ENCODE measurements around the gene TRIM33. TPM values are rescaled to one million over a fixed set of nuclear protein-coding genes. Genes with fewer than 3 reads are reported as not detected.

The TRIM33 gene
- total and polyA plus RNA-seq, 12 donors: 3.5 to 28.7 (median 20.0) TPM

DNA sequence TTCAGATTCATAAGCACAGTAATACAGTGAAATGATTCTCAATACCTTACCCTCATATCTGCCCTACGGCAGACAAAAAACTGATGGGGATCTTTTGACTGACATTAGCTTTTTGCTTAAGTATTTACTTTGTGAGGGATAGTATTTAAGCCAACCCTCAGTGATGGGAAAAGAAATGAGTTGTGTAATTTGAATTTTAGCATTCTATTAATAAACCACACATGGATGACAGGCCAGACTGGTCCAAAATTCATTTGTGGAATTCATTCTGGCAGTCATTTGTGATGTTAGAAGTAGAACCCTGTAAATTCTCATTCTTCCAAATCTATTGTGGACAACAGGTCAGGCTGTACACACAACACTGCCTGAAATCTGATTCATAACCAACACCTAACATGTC, 14.9 kb downstream of the TRIM33 start:
- TF ChIP-seq, protein P1, sequence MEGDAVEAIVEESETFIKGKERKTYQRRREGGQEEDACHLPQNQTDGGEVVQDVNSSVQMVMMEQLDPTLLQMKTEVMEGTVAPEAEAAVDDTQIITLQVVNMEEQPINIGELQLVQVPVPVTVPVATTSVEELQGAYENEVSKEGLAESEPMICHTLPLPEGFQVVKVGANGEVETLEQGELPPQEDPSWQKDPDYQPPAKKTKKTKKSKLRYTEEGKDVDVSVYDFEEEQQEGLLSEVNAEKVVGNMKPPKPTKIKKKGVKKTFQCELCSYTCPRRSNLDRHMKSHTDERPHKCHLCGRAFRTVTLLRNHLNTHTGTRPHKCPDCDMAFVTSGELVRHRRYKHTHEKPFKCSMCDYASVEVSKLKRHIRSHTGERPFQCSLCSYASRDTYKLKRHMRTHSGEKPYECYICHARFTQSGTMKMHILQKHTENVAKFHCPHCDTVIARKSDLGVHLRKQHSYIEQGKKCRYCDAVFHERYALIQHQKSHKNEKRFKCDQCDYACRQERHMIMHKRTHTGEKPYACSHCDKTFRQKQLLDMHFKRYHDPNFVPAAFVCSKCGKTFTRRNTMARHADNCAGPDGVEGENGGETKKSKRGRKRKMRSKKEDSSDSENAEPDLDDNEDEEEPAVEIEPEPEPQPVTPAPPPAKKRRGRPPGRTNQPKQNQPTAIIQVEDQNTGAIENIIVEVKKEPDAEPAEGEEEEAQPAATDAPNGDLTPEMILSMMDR (IDR thresholded peaks at IDR 0.05): no peak
- no peak overlapping the region for H3K4me3 ChIP-seq
- peaks cover 0 to 20% (median 3%) of the 10 kb centered on the region in 11 donors for H3K9me3 ChIP-seq
- 30 to 53% methylated on average over 1 of the region's 1 CpG for WGBS, 2 donors
- H3K27ac ChIP-seq: peak overlapping the region in 1 of 10 donors; percentile 1
- DNase-seq (no peak), ATAC-seq (peak in 3 of 8 donors; percentile 25 to 41 (median 37))
- no peaks in the 10 kb centered on the region for H3K27me3 ChIP-seq
- peaks cover 0 to 30% (median 24%) of the 10 kb centered on the region in 9 donors for H3K4me1 ChIP-seq
- H3K36me3 ChIP-seq: peaks cover 0 to 6% (median 0%) of the 10 kb centered on the region in 9 donors
- intact Hi-C loops (cut with DNase I): no loop called here

DNA sequence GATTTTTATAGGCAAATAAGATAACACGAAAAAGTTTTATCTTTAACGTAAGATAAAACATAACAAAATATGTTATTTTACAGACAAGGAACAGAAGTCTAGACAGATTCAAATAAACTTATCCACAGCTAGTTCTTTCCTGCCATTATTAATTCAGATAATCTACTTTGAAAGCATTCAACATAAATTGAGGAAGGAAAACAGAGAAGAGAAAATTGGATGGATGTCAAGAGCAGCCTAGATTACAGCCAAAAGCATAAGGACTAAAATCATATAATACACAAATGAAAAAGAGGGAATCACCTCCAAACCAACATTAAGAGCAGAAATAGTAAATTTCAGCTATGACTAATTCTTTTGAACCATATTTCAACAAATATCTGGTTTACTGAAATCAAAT, 15.5 kb downstream of the TRIM33 start:
- Histone ChIP-seq H3K9me3 (peaks cover 0 to 25% (median 4%) of the 10 kb centered on the region in 11 donors), H3K36me3 (peaks cover 0 to 8% (median 0%) of the 10 kb centered on the region in 9 donors), H3K27me3 (no peaks in the 10 kb centered on the region), H3K27ac (peak overlapping the region in 1 of 10 donors; percentile 1), H3K4me3 (no peak overlapping the region), H3K4me1 (peaks cover 0 to 30% (median 25%) of the 10 kb centered on the region in 9 donors)
- TF ChIP-seq, protein P1 (IDR thresholded peaks at IDR 0.05): no peak
- intact Hi-C loops (cut with DNase I): no loop called here
- 24 to 47% methylated on average over 2 of the region's 2 CpGs for WGBS, 2 donors
- DNase-seq: no peak
- no peak for ATAC-seq

DNA sequence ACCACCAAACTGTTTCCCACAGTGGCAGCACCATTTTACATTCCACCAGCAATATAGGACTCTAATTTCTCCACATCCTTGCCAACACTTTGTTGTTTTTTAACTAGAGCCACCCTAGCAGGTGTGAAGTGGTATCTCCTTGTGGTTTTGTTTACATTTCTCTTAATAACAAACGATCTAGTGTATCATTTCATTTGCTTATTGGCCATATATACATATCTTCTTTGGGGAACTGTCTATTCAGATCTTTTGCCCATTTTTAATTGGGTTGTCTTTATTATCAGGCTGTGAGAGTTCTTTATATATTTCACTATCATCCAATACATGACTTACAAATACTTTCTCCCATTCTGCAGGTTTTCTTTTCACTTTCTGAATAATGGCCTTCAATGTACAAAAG, 18.0 kb downstream of the TRIM33 start:
- ATAC-seq (no peak), DNase-seq (no peak)
- Histone ChIP-seq H3K27ac (no peak overlapping the region), H3K4me1 (peaks cover 0 to 39% (median 29%) of the 10 kb centered on the region in 9 donors), H3K4me3 (no peak overlapping the region), H3K9me3 (peaks cover 0 to 25% (median 4%) of the 10 kb centered on the region in 11 donors), H3K36me3 (peaks cover 0 to 8% (median 0%) of the 10 kb centered on the region in 9 donors), H3K27me3 (no peaks in the 10 kb centered on the region)
- 89 to 93% methylated on average over 1 of the region's 1 CpG for WGBS, 2 donors
- TF ChIP-seq, protein P1 (IDR thresholded peaks at IDR 0.05): no peak
- intact Hi-C loops (cut with DNase I): no loop called here

DNA sequence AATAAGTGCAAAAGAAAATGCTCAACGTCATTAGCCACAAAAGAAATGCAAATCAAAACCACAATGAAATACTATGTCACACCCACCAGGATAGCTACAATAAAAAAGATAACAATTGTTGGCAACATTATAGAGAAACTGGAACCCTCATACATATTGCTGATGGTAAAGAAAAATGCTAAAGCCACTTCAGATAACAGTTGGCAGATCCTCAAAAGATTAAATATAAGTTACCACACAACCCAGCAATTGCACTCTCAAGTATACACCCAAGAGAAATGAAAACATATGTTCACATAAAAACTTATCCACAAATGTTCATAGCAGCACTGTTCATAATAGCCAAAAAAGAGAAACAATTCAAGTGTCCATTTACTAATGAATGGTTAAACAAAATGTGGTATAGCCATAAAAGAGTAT, 20.7 kb downstream of the TRIM33 start:
- Histone ChIP-seq H3K4me1 (peaks cover 0 to 23% (median 13%) of the 10 kb centered on the region in 9 donors), H3K27me3 (no peaks in the 10 kb centered on the region), H3K27ac (no peak overlapping the region), H3K36me3 (peaks cover 0 to 8% (median 0%) of the 10 kb centered on the region in 9 donors), H3K9me3 (peaks cover 0 to 25% (median 4%) of the 10 kb centered on the region in 11 donors), H3K4me3 (no peak overlapping the region)
- WGBS, 2 donors: 47 to 56% methylated on average over 1 of the region's 1 CpG
- intact Hi-C loops (cut with DNase I): no loop called here
- DNase-seq (no peak), ATAC-seq (no peak)
- TF ChIP-seq, protein P1 (IDR thresholded peaks at IDR 0.05): no peak
